OCI-LY1 (cell line): ENCODE results near the gene CDHR3.

Experiments used
- H2AFZ ChIP-seq: fragments of 200-600 bp; sonication (generic), shearing (Covaris generic); 2 replicates; pipeline ENCODE4 v1.6.0; 2014; ENCODE audit warnings: antibody characterized with exemption, mild to moderate bottlenecking, low read length
- H3F3A ChIP-seq: fragments of 200-600 bp; sonication (generic), shearing (Covaris generic); 2 replicates; pipeline ENCODE4 v1.6.0; 2014; ENCODE audit warnings: mild to moderate bottlenecking, antibody characterized with exemption, low read length, moderate library complexity; ENCODE audit not compliant: insufficient read depth
- H3K27ac ChIP-seq: fragments of 200-600 bp; sonication (generic); 2 replicates; pipeline ENCODE4 v1.5.1; 2014; ENCODE audit warnings: low read length, mixed run types, mild to moderate bottlenecking, low read depth; ENCODE audit not compliant: poor library complexity, severe bottlenecking
- H3K27me3 ChIP-seq: fragments of 200-600 bp; sonication (generic); 2 replicates; pipeline ENCODE4 v1.6.0; 2014; ENCODE audit warnings: antibody characterized with exemption, mild to moderate bottlenecking, low read length, moderate library complexity; ENCODE audit not compliant: insufficient read depth
- H3K36me3 ChIP-seq: fragments of 200-600 bp; sonication (generic); 2 replicates; pipeline ENCODE4 v1.6.1; 2014; ENCODE audit warnings: mild to moderate bottlenecking, antibody characterized with exemption, low read length, moderate library complexity, mixed read lengths; ENCODE audit not compliant: insufficient read depth
- H3K4me1 ChIP-seq: fragments of 200-600 bp; sonication (generic); 2 replicates; pipeline ENCODE4 v1.5.1; 2014; ENCODE audit warnings: mild to moderate bottlenecking, low read length, moderate library complexity; ENCODE audit not compliant: insufficient read depth, severe bottlenecking
- H3K4me2 ChIP-seq: fragments of 200-600 bp; sonication (generic), shearing (Covaris generic); 2 replicates; pipeline ENCODE4 v1.6.1; 2014; ENCODE audit warnings: low read length
- H3K4me3 ChIP-seq: fragments of 200-600 bp; sonication (generic); 2 replicates; pipeline ENCODE4 v1.5.1; 2014; ENCODE audit warnings: low read length, low read depth, mild to moderate bottlenecking, mixed read lengths; ENCODE audit not compliant: poor library complexity, severe bottlenecking
- H3K79me2 ChIP-seq: fragments of 200-600 bp; shearing (Covaris generic); 2 replicates; pipeline ENCODE4 v1.6.1; 2016; ENCODE audit warnings: mixed run types, low read length, mixed read lengths; ENCODE audit not compliant: insufficient read depth
- H3K9ac ChIP-seq: fragments of 200-600 bp; sonication (generic), shearing (Covaris generic); 2 replicates; pipeline ENCODE4 v1.6.1; 2014; ENCODE audit warnings: mild to moderate bottlenecking, low read length, mixed read lengths
- H3K9me2 ChIP-seq: fragments of 200-600 bp; sonication (generic), shearing (Covaris generic); 2 replicates; pipeline ENCODE4 v1.6.1; 2014; ENCODE audit warnings: low read depth, mild to moderate bottlenecking, low read length, mixed read lengths
- H3K9me3 ChIP-seq: fragments of 200-600 bp; shearing (Covaris generic); 2 replicates; pipeline ENCODE4 v1.6.1; 2014; ENCODE audit warnings: low read length, mixed read lengths
- H4K20me1 ChIP-seq: fragments of 200-600 bp; sonication (generic), shearing (Covaris generic); 2 replicates; pipeline ENCODE4 v1.6.0; 2016; ENCODE audit warnings: mild to moderate bottlenecking, low read length; ENCODE audit not compliant: insufficient read depth
- EZH2 ChIP-seq: fragments of 200-600 bp; sonication (generic), shearing (Covaris generic); IDR thresholded peaks from 2 replicates; pipeline ENCODE4 v1.8.0; 2017; ENCODE audit warnings: borderline replicate concordance, mixed run types, mild to moderate bottlenecking, antibody characterized with exemption, low read length, moderate library complexity, mixed read lengths
- TF ChIP-seq, protein P1 (sequence below): fragments of 200-600 bp; sonication (generic), shearing (Covaris generic); IDR thresholded peaks from 2 replicates; pipeline ENCODE4 v1.5.1; 2017; ENCODE audit warnings: mild to moderate bottlenecking, antibody characterized with exemption, low read length, moderate library complexity, mixed read lengths

Gene CDHR3

DNA sequence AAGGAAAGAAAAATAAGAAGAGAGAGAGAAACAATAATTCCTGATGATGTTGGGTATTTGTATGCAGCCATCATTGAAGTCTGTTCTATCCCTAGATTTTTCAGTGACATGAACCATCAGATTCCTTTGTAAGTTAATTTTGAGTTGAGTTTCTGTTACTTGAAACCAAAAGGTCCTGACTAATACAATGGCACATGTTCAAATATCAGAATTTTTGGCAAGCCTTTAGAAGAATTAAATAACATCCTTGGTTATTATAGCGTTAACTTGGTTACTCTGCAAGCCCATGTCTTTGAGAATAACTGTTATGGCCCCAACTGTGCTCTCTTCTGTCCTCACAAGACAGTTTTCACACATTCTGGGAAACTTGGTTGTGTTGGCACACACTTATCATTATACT lies 82.5 kb downstream of the CDHR3 start:
- Histone ChIP-seq H3K4me3 (no peak overlapping the region), H3K9me3 (no peaks in the 10 kb centered on the region), H3K27me3 (no peaks in the 10 kb centered on the region), H3K9ac (no peak overlapping the region), H3K79me2 (no peaks in the 10 kb centered on the region), H3K36me3 (no peaks in the 10 kb centered on the region; the same call in 1 of the 2 replicates), H2AFZ (no peak overlapping the region), H3K27ac (no peak overlapping the region), H3F3A (no peaks in the 10 kb centered on the region), H3K4me2 (no peak overlapping the region), H4K20me1 (no peaks in the 10 kb centered on the region), H3K4me1 (peaks cover 29% of the 10 kb centered on the region), H3K9me2 (no peaks in the 10 kb centered on the region)
- TF ChIP-seq, protein P1, sequence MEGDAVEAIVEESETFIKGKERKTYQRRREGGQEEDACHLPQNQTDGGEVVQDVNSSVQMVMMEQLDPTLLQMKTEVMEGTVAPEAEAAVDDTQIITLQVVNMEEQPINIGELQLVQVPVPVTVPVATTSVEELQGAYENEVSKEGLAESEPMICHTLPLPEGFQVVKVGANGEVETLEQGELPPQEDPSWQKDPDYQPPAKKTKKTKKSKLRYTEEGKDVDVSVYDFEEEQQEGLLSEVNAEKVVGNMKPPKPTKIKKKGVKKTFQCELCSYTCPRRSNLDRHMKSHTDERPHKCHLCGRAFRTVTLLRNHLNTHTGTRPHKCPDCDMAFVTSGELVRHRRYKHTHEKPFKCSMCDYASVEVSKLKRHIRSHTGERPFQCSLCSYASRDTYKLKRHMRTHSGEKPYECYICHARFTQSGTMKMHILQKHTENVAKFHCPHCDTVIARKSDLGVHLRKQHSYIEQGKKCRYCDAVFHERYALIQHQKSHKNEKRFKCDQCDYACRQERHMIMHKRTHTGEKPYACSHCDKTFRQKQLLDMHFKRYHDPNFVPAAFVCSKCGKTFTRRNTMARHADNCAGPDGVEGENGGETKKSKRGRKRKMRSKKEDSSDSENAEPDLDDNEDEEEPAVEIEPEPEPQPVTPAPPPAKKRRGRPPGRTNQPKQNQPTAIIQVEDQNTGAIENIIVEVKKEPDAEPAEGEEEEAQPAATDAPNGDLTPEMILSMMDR, result no peak
- TF ChIP-seq EZH2, result no peak

DNA sequence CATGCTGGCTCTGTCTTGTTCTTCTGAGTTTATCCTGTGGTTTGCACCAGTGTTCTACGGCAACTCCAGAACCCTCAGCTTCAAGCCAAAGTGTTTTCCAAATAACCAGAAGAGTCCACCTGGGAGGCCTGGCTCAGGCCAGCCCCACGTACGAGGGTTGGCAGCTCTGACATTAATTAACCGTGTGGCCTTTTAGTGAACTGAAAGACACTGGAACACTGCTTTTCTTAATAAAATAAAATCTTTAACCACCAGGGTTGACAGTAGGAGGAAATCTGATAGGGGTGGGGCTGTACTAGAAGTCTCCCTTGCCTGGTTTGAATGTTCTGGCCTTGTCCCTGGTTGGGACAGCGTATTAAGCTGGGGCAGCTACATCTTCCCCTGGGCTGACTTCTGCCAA lies 84.1 kb downstream of the CDHR3 start:
- H3K27ac ChIP-seq, result no peak overlapping the region
- H3K4me1 ChIP-seq, result peaks cover 27% of the 10 kb centered on the region
- peaks cover 4% of the 10 kb centered on the region for H3K9me3 ChIP-seq
- H2AFZ ChIP-seq, result no peak overlapping the region
- H3F3A ChIP-seq, result no peaks in the 10 kb centered on the region
- H3K4me3 ChIP-seq, result no peak overlapping the region
- H3K9me2 ChIP-seq, result no peaks in the 10 kb centered on the region
- no peak overlapping the region for H3K9ac ChIP-seq
- no peak overlapping the region for H3K4me2 ChIP-seq
- no peaks in the 10 kb centered on the region for H3K79me2 ChIP-seq
- H3K27me3 ChIP-seq, result no peaks in the 10 kb centered on the region; the same call in 1 of the 2 replicates
- H3K36me3 ChIP-seq, result peaks cover 14% of the 10 kb centered on the region; the same call in 1 of the 2 replicates
- TF ChIP-seq, protein P1, result no peak
- no peak for TF ChIP-seq EZH2
- H4K20me1 ChIP-seq, result no peaks in the 10 kb centered on the region

DNA sequence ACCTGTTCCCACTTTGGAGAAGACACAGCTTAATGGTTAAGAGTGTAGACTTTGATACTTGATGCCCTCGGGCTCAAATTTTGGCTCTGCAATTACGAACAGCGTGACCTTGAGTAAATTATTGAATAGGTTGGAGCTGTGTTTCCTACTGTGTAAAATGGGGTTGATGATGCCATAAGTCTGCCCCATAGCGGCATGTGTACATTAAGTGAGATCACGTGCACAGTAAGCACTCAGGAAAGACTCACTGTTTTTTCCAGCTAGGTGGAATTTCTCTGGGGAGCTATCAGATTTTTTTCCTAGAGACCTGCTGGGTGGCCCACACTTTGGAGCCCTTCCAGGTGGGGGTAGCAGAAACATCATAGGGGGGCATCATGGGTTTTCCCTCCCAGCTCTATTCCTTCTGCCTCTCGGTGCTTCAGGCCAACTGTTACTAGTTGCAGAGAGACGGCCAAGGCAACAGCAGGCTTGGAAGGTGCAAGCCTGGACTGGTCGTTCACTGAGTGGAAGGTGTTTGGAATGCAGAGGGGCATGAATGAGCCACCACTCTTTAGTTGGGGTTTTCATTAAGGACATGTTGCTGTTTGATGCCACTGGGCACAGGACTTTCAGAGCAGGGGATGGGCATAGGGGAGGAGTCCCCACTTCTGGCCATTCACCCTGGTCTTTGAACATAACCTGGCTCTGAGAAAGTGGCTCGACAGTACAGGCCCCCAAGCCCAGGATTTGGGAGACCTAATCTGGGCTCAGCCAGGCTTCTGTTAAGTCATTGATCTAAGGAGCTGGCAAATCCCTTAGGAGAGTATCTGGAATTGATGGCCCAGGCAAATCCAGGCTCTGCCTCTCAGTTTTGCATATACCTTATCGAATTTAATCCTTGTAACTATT lies 85.0 kb downstream of the CDHR3 start:
- Histone ChIP-seq H3K4me2 (no peak overlapping the region), H3K4me1 (peaks cover 22% of the 10 kb centered on the region), H3K27me3 (no peaks in the 10 kb centered on the region; the same call in 1 of the 2 replicates), H4K20me1 (no peaks in the 10 kb centered on the region), H3K4me3 (no peak overlapping the region), H3K36me3 (peaks cover 14% of the 10 kb centered on the region; the same call in 1 of the 2 replicates), H3K9ac (no peak overlapping the region), H3K9me2 (no peaks in the 10 kb centered on the region), H3K9me3 (peaks cover 4% of the 10 kb centered on the region), H2AFZ (no peak overlapping the region), H3K79me2 (no peaks in the 10 kb centered on the region), H3F3A (no peaks in the 10 kb centered on the region), H3K27ac (no peak overlapping the region)
- TF ChIP-seq, protein P1, result no peak
- no peak for TF ChIP-seq EZH2
